Panc1 (cell line): ENCODE measurements around the gene ADAM12. TPM values are rescaled to one million over a fixed set of nuclear protein-coding genes. Genes with fewer than 3 reads are reported as not detected.

ENCODE experiments used
- ATAC-seq: fragments of 200-7000 bp; cut with Tn5 transposase; 2 replicates; pipeline ENCODE4 v1.9.1; 2020; ENCODE audit warnings: mild to moderate bottlenecking, moderate library complexity
- BruUV-seq: library from RNA; stranded (reverse); fragments of 400-500 nt; replicated peaks from 2 replicates; lab custom pipeline; 2021; lab: Mats Ljungman, UMichigan
- CTCF ChIA-PET: fragments of 300-600 bp; sonication (Branson Sonifier 250); formaldehyde crosslinking; loops from one replicate; lab custom pipeline; 2022; ENCODE audit warnings: antibody characterized with exemption; lab: Charles Lee
- POLR2A ChIA-PET: fragments of 300-600 bp; sonication (Branson Sonifier 250); formaldehyde crosslinking; loops from one replicate; lab custom pipeline; 2022; ENCODE audit warnings: antibody characterized with exemption; lab: Charles Lee
- DNase-seq: peaks from one replicate; pipeline ENCODE4 v3.0.0-alpha.2; 2010; ENCODE audit warnings: low read depth, low spot score
- H3K27ac ChIP-seq: 2 replicates; pipeline ENCODE4 v1.5.1; 2011; ENCODE audit warnings: mild to moderate bottlenecking, low read length, inconsistent platforms
- H3K27me3 ChIP-seq: fragments of 200-500 bp; sonication (Bioruptor generic); 2 replicates; pipeline ENCODE4 v1.6.0; 2014; ENCODE audit warnings: low read length, inconsistent platforms; ENCODE audit not compliant: control insufficient read depth, insufficient read depth
- H3K36me3 ChIP-seq: fragments of 200-500 bp; sonication (Bioruptor generic); 2 replicates; pipeline ENCODE4 v1.5.1; 2014; ENCODE audit warnings: inconsistent platforms, mild to moderate bottlenecking, low read length, moderate library complexity; ENCODE audit not compliant: control insufficient read depth, insufficient read depth
- H3K4me1 ChIP-seq: 2 replicates; pipeline ENCODE4 v1.5.1; 2011; ENCODE audit warnings: inconsistent platforms, mild to moderate bottlenecking, low read length, moderate library complexity; ENCODE audit not compliant: control insufficient read depth, insufficient read depth
- H3K4me3 ChIP-seq, 2 experiments: 2 replicates each; pipeline ENCODE4 v1.5.1; 2011 to 2012; ENCODE audit warnings: low read depth in 2 of 2, low read length in 2 of 2, mild to moderate bottlenecking in 2 of 2, inconsistent platforms in 1 of 2, moderate library complexity in 1 of 2
- H3K9me3 ChIP-seq: fragments of 200-500 bp; sonication (Bioruptor generic); 2 replicates; pipeline ENCODE4 v1.5.1; 2014; ENCODE audit warnings: low read depth, mild to moderate bottlenecking, inconsistent platforms, low read length, moderate library complexity; ENCODE audit not compliant: control insufficient read depth, insufficient read depth
- POLR2AphosphoS5 ChIP-seq: IDR thresholded peaks from 2 replicates; pipeline ENCODE4 v1.6.1; 2012; ENCODE audit warnings: mild to moderate bottlenecking, low read depth, low read length, moderate library complexity
- SIN3A ChIP-seq: IDR thresholded peaks from 2 replicates; pipeline ENCODE4 v1.6.1; 2012; ENCODE audit warnings: low read depth, mild to moderate bottlenecking, low read length, moderate library complexity, borderline replicate concordance; ENCODE audit not compliant: insufficient read depth
- TCF7L2 ChIP-seq: IDR thresholded peaks from 2 replicates; pipeline ENCODE4 v1.6.1; 2011; ENCODE audit warnings: mild to moderate bottlenecking, low read depth, low read length, inconsistent platforms
- in situ Hi-C: cut with HindIII; loops from 2 replicates; pipeline ENCODE4 v1.10.0; 2016; ENCODE audit warnings: low sequenced_read_pairs, low pct_unique_long_range_greater_than_20kb
- intact Hi-C: fragments of 100-400 bp; cut with micrococcal nuclease; formaldehyde crosslinking; loops from one replicate; pipeline ENCODE4 v1.10.0; 2022; ENCODE audit not compliant: unreplicated experiment
- total RNA-seq: library from RNA; stranded (reverse); gene quantifications from one replicate; pipeline ENCODE4 v1.2.1, GENCODE V29; 2021; ENCODE audit not compliant: unreplicated experiment
- TF ChIP-seq, protein P1 (sequence below): fragments of 450-650 bp; IDR thresholded peaks from 2 replicates; pipeline ENCODE4 v1.5.1; 2017; ENCODE audit warnings: mild to moderate bottlenecking
- TF ChIP-seq, protein P2 (sequence below), 2 experiments: IDR thresholded peaks; 2 replicates each; pipeline ENCODE4 v1.6.1; 2011 to 2012; ENCODE audit warnings: low read depth in 2 of 2, control low read depth in 1 of 2, low read length in 1 of 2, mild to moderate bottlenecking in 1 of 2, moderate library complexity in 1 of 2; ENCODE audit not compliant: insufficient read depth in 1 of 2

ADAM12 gene
- total RNA-seq, 1 experiment from 2014 or later = 0.10 TPM

DNA sequence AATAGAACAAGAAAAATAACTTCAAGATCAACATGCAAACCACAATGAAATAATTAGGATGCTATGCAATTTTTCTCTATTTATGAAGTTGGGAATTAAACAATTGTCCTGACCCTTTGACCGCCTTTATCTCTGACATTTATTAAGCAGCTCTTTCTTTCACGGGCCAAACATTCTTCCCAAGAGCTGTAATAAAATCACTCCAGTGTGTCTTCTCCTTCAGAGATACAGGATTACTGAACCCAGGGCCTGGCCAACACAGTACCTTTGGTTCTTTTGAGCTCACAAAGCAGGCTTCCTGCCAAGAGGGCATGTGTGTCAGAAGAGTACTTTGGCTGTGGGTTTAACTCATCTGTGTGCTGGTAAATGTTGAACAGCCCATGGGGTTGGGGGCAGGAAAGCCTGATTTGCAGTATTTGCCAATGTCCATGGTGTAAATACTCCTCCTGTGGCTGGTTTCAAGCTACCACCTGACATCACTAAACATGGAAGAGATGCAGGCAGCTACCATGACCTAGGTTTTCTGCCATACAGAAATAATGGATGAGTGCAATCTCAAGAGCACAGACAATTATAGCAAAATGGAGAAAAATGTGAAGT lies 370.2 kb downstream of the ADAM12 start:
- no peak for ATAC-seq

DNA sequence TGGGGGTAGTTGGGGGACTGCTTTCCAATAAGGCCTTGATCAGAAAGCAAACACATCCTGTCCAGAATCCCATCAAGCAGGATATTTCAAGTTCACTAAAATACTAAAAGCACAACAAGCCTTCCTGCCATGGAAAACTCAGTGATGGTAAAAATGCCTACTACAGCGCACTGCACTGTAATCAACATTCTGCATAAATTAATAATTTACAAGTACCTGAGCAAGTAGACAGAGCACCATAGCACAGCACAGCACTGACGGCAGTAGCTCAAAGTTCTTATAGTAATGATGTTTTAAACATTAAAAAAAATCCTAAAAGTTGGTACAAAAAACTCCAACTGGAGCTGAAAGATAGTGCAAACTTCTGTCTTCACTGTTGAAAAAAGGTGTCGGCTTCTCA lies 371.4 kb downstream of the ADAM12 start:
- Histone ChIP-seq H3K9me3 (no peaks in the 10 kb centered on the region), H3K4me1 (peaks cover 14% of the 10 kb centered on the region), H3K4me3 (no peak overlapping the region), H3K27me3 (no peaks in the 10 kb centered on the region), H3K36me3 (no peaks in the 10 kb centered on the region), H3K27ac (no peak overlapping the region)
- ChIA-PET CTCF (no interaction called here), POLR2A (interaction anchor here (0.5 kb wide), 1 partner anchor 8 kb away, joined by 3 read pairs; no protein-coding TSS in a partner anchor)
- intact Hi-C loops = no loop called here
- DNase-seq = no peak
- ATAC-seq = no peak
- in situ Hi-C loops = no loop called here
- TF ChIP-seq POLR2AphosphoS5 = no peak
- no peak for TF ChIP-seq SIN3A
- TF ChIP-seq, protein P1, sequence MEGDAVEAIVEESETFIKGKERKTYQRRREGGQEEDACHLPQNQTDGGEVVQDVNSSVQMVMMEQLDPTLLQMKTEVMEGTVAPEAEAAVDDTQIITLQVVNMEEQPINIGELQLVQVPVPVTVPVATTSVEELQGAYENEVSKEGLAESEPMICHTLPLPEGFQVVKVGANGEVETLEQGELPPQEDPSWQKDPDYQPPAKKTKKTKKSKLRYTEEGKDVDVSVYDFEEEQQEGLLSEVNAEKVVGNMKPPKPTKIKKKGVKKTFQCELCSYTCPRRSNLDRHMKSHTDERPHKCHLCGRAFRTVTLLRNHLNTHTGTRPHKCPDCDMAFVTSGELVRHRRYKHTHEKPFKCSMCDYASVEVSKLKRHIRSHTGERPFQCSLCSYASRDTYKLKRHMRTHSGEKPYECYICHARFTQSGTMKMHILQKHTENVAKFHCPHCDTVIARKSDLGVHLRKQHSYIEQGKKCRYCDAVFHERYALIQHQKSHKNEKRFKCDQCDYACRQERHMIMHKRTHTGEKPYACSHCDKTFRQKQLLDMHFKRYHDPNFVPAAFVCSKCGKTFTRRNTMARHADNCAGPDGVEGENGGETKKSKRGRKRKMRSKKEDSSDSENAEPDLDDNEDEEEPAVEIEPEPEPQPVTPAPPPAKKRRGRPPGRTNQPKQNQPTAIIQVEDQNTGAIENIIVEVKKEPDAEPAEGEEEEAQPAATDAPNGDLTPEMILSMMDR = no peak
- TF ChIP-seq, protein P2, sequence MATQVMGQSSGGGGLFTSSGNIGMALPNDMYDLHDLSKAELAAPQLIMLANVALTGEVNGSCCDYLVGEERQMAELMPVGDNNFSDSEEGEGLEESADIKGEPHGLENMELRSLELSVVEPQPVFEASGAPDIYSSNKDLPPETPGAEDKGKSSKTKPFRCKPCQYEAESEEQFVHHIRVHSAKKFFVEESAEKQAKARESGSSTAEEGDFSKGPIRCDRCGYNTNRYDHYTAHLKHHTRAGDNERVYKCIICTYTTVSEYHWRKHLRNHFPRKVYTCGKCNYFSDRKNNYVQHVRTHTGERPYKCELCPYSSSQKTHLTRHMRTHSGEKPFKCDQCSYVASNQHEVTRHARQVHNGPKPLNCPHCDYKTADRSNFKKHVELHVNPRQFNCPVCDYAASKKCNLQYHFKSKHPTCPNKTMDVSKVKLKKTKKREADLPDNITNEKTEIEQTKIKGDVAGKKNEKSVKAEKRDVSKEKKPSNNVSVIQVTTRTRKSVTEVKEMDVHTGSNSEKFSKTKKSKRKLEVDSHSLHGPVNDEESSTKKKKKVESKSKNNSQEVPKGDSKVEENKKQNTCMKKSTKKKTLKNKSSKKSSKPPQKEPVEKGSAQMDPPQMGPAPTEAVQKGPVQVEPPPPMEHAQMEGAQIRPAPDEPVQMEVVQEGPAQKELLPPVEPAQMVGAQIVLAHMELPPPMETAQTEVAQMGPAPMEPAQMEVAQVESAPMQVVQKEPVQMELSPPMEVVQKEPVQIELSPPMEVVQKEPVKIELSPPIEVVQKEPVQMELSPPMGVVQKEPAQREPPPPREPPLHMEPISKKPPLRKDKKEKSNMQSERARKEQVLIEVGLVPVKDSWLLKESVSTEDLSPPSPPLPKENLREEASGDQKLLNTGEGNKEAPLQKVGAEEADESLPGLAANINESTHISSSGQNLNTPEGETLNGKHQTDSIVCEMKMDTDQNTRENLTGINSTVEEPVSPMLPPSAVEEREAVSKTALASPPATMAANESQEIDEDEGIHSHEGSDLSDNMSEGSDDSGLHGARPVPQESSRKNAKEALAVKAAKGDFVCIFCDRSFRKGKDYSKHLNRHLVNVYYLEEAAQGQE (IDR thresholded peaks at IDR 0.05; ENCODE audit: insufficient read depth in 1 of 2, low read depth in 2 of 2, low read length in 1 of 2) = no peak
- no peak for TF ChIP-seq TCF7L2
- no TSS peak for BruUV-seq

More for the DNA sequence above, 370.2 kb downstream of the ADAM12 start:
- intact Hi-C loops (no loop called here), in situ Hi-C loops (no loop called here)
- H3K27ac ChIP-seq = no peak overlapping the region
- H3K4me3 ChIP-seq = no peak overlapping the region
- DNase-seq = no peak
- BruUV-seq = no TSS peak
- peaks cover 9% of the 10 kb centered on the region; the same call in 1 of the 2 replicates for H3K9me3 ChIP-seq
- H3K4me1 ChIP-seq = peaks cover 10% of the 10 kb centered on the region
- H3K36me3 ChIP-seq = no peaks in the 10 kb centered on the region
- ChIA-PET POLR2A (no interaction called here), CTCF (no interaction called here)
- no peaks in the 10 kb centered on the region for H3K27me3 ChIP-seq
- TF ChIP-seq, protein P2 (IDR thresholded peaks at IDR 0.05; ENCODE audit: insufficient read depth in 1 of 2, low read depth in 2 of 2, low read length in 1 of 2) = no peak
- TF ChIP-seq TCF7L2 (no peak), SIN3A (no peak), POLR2AphosphoS5 (no peak)
- TF ChIP-seq, protein P1 = no peak
